Daoy (cell line): ENCODE results near the gene CLIC3. TPM values are rescaled to one million over a fixed set of nuclear protein-coding genes. Genes with fewer than 3 reads are reported as not detected.
A peak's percentile ranks its signal among the peaks of the same experiment; 100 is the strongest.

Experiments used
- DNase-seq: peaks from one replicate; pipeline ENCODE4 v3.0.0-alpha.2; 2015; ENCODE audit warnings: low read depth
- total RNA-seq: library from RNA; depleted of rRNA; stranded (reverse); fragments of >200 nt; shearing (Covaris generic); gene quantifications from 2 replicates; pipeline ENCODE4 v1.2.3, GENCODE V29; 2014

The CLIC3 gene
- total RNA-seq, 1 experiment from 2014 or later: 3.9 TPM

- no peak for DNase-seq
These were observed 4.0 kb upstream of the CLIC3 start for GRCh38 chr9:137000177-137000930.

DNA sequence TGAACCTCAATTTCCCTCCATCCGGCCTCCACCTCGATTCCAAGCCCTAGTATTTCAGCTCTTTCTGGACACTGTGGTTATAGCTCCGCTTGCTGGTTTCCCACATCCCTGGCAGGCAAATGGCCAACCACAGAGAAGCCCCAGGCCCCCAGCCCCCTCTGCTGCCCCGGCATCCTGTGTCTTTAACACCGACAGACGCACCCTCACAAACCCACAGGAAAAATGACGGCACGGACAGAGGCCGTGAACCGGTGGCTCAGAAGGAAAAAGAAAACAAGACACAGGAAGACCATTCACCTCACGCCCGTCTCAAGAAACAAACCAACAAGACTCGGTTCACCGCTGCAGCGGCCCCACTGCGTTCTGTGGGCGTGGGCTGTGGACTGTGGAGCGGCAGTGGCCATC lies 1.5 kb upstream of the CLIC3 start:
- DNase-seq: no peak

GRCh38 chr9:136997371-136997770 lies 1.0 kb upstream of the CLIC3 start:
- DNase-seq: no peak

- DNase-seq: peak; percentile 54
These were observed 526 bp downstream of the CLIC3 start for GRCh38 chr9:136995772-136996311.

- no peak for DNase-seq
These were observed 1.0 kb downstream of the CLIC3 start for GRCh38 chr9:136995362-136995761.

DNA sequence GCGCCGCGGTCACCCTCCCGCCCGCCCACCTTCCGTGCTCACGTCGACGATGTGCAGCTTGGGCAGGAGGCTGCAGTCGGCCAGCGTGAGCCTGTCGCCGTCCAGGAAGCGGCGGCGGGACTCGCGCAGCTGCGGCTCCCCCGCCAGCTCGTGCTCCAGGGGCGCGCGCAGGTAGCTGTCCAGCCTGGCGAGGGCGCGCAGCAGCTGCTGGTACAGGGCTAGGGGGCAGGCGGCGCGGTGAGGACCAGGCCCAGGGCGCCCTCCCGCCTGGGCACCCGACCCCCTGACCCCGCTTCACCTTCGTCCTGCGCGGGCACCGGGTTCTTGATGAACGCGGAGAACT lies 1.5 kb downstream of the CLIC3 start:
- DNase-seq: no peak

DNA sequence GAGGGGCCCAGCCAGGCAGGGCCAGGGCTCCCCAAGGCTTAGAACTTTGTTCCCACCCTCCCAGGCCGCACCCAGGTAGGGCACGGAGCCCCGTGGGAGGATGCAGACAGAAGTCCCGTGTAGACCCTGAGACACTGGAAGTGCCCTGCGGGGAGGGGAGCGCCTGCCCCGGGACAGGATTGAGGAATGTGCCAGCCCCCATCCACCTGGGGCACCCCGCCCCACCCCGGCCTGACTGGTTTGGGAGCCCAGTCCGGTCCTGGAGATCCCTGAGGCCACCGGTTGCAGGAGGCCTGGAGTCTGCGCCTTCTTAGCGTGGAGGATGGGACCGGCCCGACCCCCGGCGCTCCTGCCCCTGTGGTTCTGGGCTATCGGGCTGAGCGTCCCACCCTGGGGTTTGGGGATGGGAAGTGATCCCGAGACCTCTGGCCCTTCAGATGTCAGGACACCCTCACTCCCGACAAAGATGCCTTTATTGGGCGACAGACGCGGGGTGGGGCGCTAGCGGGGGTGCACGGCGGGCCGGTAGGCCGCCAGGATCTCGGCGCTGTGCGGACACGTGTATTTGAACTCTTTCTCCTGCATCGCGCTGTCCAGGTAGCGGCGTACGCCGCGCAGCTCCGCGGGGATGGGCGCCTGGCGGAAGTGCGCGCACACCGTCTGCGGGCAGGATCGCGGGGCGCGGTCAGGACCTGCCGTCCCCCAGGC lies 2.0 kb downstream of the CLIC3 start:
- no peak for DNase-seq

- DNase-seq: no peak
These were observed 3.5 kb downstream of the CLIC3 start for GRCh38 chr9:136992819-136993369.

GRCh38 chr9:136991993-136992818 lies 4.2 kb downstream of the CLIC3 start, which contains the start of gene PAXX:
PAXX (plus strand) TSS chr9:136992422; CDS start chr9:136992444, 22 bp downstream.
- DNase-seq: peak; percentile 96

DNA sequence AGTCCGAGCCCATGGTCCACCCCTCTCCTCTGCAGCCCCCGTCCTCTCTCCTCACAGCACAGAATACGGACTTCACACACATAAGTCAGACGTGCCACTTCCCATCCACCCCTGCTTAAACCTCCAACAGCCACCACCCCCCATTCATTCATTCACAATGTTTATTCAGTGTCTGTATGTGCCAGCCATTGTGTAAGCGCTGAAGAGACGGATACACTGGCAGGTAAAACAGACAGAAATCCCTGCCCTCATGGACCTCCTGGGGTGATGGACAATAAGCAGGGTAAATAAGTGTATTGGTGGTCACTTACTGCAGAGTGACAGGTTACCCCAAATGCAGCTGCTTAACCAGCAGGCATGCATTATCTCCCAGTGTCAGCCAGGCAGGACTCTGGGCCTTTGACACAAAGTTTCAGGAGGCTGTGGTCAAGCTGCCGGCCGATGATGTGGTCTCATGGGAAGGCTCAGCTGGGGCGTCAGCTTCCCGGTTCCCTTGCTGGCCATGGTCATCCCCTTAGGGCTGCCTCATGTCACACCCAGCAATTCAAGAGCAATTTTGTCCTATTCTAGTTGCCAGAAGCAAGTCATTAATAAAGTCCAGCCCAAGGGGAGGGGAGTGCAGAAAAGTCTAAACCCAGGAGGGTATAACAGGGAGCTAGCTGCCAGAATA lies 6.0 kb downstream of the CLIC3 start:
- no peak for DNase-seq

DNA sequence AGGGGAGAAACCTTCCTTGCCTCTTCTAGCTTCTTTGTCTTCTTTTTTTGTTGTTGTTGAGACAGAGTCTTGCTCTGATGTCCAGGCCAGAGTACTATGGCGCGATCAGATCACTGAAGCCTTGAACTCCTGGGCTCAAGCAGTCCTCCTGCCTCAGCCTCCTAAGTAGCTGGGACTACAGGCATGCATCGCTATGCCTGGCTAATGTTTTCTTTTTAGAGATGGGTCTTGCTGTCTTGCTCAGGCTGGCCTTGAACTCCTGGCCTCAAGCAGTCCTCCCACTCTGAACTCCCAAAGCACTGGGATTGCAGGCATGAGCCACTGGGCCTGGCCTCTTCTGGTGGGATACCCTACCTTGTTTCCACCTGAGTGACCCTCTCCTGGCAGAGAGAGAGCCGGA lies 7.5 kb downstream of the CLIC3 start:
- DNase-seq: no peak

GRCh38 chr9:136985853-136986252 lies 10.5 kb downstream of the CLIC3 start:
- DNase-seq: no peak

- no peak for DNase-seq
These were observed 11.3 kb downstream of the CLIC3 start for GRCh38 chr9:136985027-136985602.

DNA sequence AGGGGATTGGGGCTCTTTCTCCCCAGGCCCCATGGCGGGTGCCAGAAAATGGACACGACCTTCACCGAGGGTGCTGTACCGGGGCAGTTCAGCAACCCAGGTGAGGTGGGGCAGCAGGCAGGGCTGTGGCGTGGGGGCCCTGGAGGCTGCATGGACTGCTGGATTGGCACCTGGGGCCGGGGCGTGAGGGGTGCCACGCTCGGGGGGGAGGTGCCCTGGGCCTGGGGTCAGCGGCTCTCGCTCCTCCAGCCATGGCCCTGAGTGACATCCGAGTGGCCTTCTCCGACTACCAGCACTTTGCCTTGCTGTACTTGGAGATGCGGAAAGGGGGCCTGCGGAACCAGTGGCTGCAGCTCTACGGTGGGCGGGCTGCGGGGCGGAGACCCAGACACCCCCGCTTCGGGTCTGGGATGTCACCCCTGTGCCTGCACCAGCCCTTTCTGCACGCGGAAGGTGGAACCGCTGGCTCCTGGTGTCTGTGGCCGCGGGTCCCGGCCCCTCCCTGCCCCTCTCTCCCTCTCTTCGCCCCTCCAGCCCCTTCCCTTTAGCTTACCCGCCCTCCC lies 11.8 kb downstream of the CLIC3 start:
- DNase-seq: no peak

DNA sequence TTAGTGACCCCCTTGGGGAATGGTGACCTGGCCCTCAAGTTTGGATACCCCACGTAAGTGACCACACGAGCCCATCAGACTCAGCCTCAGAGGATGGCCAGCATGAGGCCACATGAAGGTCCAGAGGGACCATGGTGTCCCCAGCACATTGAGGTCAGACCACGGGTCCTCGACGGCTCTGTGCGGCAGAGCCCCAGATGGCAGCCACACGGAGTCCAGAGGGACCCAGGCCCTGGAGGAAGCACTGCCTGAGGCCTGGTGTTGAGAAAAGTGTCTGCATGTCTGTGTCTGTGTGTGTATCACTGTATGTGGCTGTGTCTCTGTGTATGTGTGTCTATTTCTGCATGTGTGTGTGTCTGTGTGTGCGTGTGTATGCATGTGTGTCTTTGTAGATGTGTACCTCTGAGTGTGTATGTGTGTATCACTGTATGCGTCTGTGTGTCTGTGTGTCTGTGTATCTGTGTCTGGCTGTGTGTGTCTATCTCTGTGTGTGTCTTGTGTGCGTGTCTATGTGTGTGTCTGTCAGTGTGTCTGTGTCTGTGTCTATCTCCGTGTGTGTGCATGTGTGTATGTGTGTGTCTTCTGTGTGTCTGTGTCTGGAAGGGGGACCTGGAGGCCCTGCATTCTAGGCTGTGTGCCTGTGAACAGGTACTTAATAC lies 12.6 kb downstream of the CLIC3 start:
- DNase-seq: no peak

DNA sequence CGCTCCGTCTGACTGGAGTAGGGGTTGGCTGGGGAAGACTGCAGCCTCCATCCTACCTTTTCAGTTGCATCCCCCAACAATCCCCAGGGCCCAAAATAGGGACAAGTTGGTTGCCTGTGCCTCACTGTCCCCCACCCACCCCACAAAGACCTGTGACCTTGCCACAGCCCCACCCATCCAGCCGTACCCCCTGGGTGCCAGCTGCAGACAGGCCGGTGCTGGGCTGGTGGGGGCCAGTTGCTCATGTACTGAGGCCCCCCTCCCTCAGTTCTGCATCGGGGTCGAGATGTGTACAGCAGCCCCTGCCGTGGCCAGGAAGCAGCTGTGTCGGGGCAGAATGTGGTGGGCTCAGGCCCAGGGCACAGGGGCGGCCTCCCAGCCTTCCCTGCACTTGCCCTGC lies 13.2 kb downstream of the CLIC3 start:
- no peak for DNase-seq

DNA sequence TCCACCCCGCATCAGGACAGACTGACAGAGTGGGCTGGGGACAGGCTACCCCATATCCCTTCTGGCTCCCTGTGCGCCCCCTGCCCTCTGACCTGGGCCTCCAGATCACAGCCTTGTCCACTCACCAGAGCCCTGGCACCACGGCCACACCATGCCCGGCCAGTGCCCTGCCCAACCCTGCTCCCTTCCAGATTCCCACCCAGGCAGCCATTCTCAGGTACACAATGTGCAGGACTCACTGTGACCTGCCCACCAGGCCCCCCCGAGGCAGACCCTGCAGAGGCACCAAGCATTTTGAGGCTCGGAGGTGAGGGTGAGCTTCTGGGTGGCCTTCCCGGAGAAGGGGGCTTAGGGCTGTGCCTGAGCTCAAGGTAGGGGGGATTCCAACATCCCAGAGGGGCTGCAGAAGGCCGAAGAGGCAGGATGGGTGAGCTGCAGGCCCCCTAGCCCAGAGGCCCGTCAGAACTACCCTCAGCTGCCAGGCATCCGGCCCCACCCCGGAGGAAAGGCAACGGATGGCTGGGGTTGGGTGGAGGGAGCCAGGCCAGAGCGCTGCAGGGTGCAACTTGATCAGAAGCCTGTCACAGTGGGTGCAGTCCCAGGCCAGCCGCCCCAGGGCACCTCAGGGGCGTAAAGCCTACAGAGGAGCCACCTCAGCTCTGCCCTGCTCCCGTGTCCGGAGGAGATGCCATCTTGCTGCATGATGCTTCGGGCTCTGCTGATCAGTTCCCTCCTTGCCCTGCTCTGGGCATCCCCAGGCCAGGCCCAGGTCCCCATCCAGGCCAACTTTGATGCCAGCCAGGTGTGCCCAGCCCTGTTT lies 13.9 kb downstream of the CLIC3 start, which contains the start of gene LCNL1:
TSS of gene LCNL1 (plus strand) at position 762 of the 820 bp plus-strand sequence. CDS start 594 bp downstream, outside the sequence.
- DNase-seq: no peak

DNA sequence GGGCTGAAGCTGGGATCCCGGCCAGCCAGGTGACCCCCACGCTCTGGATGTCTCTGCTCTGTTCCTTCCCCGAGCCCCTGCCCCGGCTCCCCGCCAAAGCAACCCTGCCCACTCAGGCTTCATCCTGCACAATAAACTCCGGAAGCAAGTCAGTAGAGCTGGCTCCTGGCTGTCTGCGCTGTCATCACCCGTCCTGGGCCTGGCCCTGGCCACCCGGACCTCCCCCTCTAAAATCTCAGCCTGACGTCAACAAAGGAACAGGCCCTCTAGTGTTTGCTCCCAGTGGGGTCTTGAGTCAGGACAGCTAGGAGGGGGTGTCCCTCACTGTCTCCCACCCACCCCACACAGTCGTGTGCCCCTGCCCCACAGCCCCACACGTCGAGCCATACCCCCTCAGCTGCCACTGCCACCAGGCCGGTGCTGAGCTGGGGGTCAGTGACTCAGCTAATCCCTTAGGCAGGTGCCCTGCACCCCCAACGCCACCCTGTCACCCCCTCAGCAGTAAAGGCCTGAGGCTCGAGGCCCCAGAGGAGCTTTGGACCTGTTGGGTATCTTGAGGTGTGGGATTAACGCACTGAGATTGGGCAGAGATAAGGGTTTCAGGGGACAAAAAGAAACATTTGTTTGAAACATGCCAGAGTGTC lies 14.7 kb downstream of the CLIC3 start:
- DNase-seq: no peak
